MM.1S (cell line): ENCODE measurements around the gene CSF1.

Experiments used
- EZH2 ChIP-seq: fragments of 300-600 bp; sonication (generic); optimal IDR thresholded peaks from 2 replicates; pipeline ENCODE3; 2017; ENCODE audit warnings: low read depth, mild to moderate bottlenecking, antibody characterized with exemption, low read length, mixed read lengths
- EZH2phosphoT487 ChIP-seq: fragments of 300-600 bp; sonication (generic); IDR thresholded peaks from 2 replicates; pipeline ENCODE4 v1.6.1; 2018; ENCODE audit warnings: antibody characterized with exemption, low read length
- TF ChIP-seq, protein P1 (sequence below): fragments of 300-600 bp; sonication (generic); IDR thresholded peaks from 2 replicates; pipeline ENCODE4 v1.5.1; 2016; ENCODE audit warnings: antibody characterized with exemption, low read length, mixed read lengths

DNA sequence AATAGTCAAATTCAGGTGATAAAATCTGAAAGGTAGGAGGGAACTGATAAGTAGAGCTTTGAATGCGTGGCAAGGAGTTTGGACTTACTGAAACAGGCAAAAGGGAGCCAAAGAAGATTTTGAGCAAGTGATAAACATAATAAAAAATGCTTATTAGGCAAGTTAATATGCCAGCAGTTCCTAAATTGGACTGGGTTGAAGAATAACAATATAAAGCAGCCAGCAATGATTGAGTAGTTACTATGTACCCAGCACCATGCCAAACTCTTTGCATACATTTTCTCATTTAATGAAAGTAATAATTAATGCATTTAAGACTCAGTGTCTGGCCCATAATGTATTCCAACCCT, 50.1 kb downstream of the CSF1 start:
- TF ChIP-seq EZH2 (no peak), EZH2phosphoT487 (no peak)
- TF ChIP-seq, protein P1, sequence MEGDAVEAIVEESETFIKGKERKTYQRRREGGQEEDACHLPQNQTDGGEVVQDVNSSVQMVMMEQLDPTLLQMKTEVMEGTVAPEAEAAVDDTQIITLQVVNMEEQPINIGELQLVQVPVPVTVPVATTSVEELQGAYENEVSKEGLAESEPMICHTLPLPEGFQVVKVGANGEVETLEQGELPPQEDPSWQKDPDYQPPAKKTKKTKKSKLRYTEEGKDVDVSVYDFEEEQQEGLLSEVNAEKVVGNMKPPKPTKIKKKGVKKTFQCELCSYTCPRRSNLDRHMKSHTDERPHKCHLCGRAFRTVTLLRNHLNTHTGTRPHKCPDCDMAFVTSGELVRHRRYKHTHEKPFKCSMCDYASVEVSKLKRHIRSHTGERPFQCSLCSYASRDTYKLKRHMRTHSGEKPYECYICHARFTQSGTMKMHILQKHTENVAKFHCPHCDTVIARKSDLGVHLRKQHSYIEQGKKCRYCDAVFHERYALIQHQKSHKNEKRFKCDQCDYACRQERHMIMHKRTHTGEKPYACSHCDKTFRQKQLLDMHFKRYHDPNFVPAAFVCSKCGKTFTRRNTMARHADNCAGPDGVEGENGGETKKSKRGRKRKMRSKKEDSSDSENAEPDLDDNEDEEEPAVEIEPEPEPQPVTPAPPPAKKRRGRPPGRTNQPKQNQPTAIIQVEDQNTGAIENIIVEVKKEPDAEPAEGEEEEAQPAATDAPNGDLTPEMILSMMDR, result no peak
